CD14-positive monocyte (primary cell): ENCODE data around the gene DMGDH. TPM values are rescaled to one million over a fixed set of nuclear protein-coding genes. Genes with fewer than 3 reads are reported as not detected.

Source experiments
- DNase-seq, 3 donors: peaks; one replicate each; pipeline ENCODE4 v3.0.0-alpha.2; 2011 to 2022
- H2AFZ ChIP-seq: 2 replicates; pipeline ENCODE4 v1.6.0; 2012; ENCODE audit warnings: mild to moderate bottlenecking, low read depth, low read length, inconsistent platforms; ENCODE audit not compliant: insufficient read depth, poor library complexity, severe bottlenecking
- H3K27ac ChIP-seq, 2 donors: 1 replicate in 1 of 2; 2 replicates in 1 of 2; pipeline ENCODE4 v1.5.1; 2012 to 2013; ENCODE audit warnings: low read length in 2 of 2, control low read depth in 1 of 2, inconsistent platforms in 1 of 2, low read depth in 1 of 2, mild to moderate bottlenecking in 1 of 2
- H3K27me3 ChIP-seq, 2 donors: one replicate each; pipeline versions ENCODE4 v1.6.0 to v1.6.1; 2011 to 2013; ENCODE audit warnings: low read length in 2 of 2; ENCODE audit not compliant: control insufficient read depth in 2 of 2, insufficient read depth in 2 of 2
- H3K36me3 ChIP-seq, 2 donors: replicated peaks in 1 of 2; 1 replicate in 1 of 2; 2 replicates in 1 of 2; pipeline versions ENCODE4 v1.5.1 to v1.6.1; 2012 to 2013; ENCODE audit warnings: low read length in 2 of 2, control low read depth in 1 of 2, inconsistent platforms in 1 of 2, mild to moderate bottlenecking in 1 of 2; ENCODE audit not compliant: insufficient read depth in 2 of 2, control insufficient read depth in 1 of 2
- H3K4me1 ChIP-seq, 2 donors: 1 replicate in 1 of 2; 2 replicates in 1 of 2; pipeline versions ENCODE4 v1.5.1 to v1.6.1; 2012 to 2013; ENCODE audit warnings: low read length in 2 of 2, control low read depth in 1 of 2, inconsistent platforms in 1 of 2, mild to moderate bottlenecking in 1 of 2, moderate library complexity in 1 of 2; ENCODE audit not compliant: insufficient read depth in 2 of 2, control insufficient read depth in 1 of 2
- H3K4me2 ChIP-seq: replicated peaks from 2 replicates; pipeline ENCODE3; 2012; ENCODE audit warnings: low read length, moderate library complexity, mild to moderate bottlenecking; ENCODE audit not compliant: poor library complexity, severe bottlenecking; ENCODE audit errors: extremely low read depth
- H3K4me3 ChIP-seq, 3 experiments: fragments of 200-600 bp in 1 of 3; sonication (generic) in 1 of 3; replicated peaks in 1 of 3; 1 replicate in 2 of 3; 2 replicates in 1 of 3; pipeline ENCODE4 v1.5.1; 2011 to 2013; ENCODE audit warnings: low read length in 3 of 3, mild to moderate bottlenecking in 3 of 3, control low read depth in 2 of 3, low read depth in 2 of 3, inconsistent platforms in 1 of 3, moderate library complexity in 1 of 3
- H3K79me2 ChIP-seq: 2 replicates; pipeline ENCODE4 v1.6.0; 2012; ENCODE audit warnings: mild to moderate bottlenecking, control low read depth, inconsistent platforms, low read length, moderate library complexity; ENCODE audit not compliant: insufficient read depth
- H3K9ac ChIP-seq: 2 replicates; pipeline ENCODE4 v1.6.0; 2017; ENCODE audit warnings: low read length, mild to moderate bottlenecking; ENCODE audit not compliant: insufficient read depth, poor library complexity, severe bottlenecking
- H3K9me3 ChIP-seq, 2 donors: replicated peaks in 1 of 2; 1 replicate in 1 of 2; 2 replicates in 1 of 2; pipeline versions ENCODE4 v1.5.1 to v1.6.1; 2012 to 2013; ENCODE audit warnings: low read length in 2 of 2, control low read depth in 1 of 2; ENCODE audit not compliant: control insufficient read depth in 1 of 2, insufficient read depth in 1 of 2
- H4K20me1 ChIP-seq: 2 replicates; pipeline ENCODE4 v1.6.0; 2012; ENCODE audit warnings: mild to moderate bottlenecking, low read length, control low read depth, moderate library complexity; ENCODE audit not compliant: insufficient read depth
- H3K27ac Mint-ChIP-seq, 7 donors: one replicate each; pipeline ENCODE4 v1.8.0; 2020; ENCODE audit warnings: mild to moderate bottlenecking in 7 of 7, mixed read lengths in 7 of 7, moderate library complexity in 6 of 7, inconsistent platforms in 2 of 7
- H3K27me3 Mint-ChIP-seq, 3 donors: one replicate each; pipeline ENCODE4 v1.8.0; 2021 to 2022; ENCODE audit warnings: low read depth in 3 of 3, mild to moderate bottlenecking in 3 of 3, mixed read lengths in 3 of 3, moderate library complexity in 3 of 3, inconsistent platforms in 1 of 3
- H3K36me3 Mint-ChIP-seq, 2 donors: one replicate each; pipeline ENCODE4 v1.8.0; 2020; ENCODE audit warnings: mixed read lengths in 2 of 2, inconsistent platforms in 1 of 2, mild to moderate bottlenecking in 1 of 2
- H3K4me1 Mint-ChIP-seq: one replicate; pipeline ENCODE4 v1.8.0; 2020; ENCODE audit warnings: mild to moderate bottlenecking, mixed read lengths
- H3K4me3 Mint-ChIP-seq, 2 donors: one replicate each; pipeline ENCODE4 v1.8.0; 2020; ENCODE audit warnings: mild to moderate bottlenecking in 2 of 2, mixed read lengths in 2 of 2, moderate library complexity in 1 of 2
- H3K9me3 Mint-ChIP-seq, 7 donors: one replicate each; pipeline ENCODE4 v1.8.0; 2020 to 2022; ENCODE audit warnings: mixed read lengths in 7 of 7, mild to moderate bottlenecking in 6 of 7, moderate library complexity in 6 of 7, inconsistent platforms in 2 of 7
- WGBS: methylation state at CpG from one replicate; pipeline ENCODE4 v1.1.5; 2013; ENCODE audit warnings: missing lambda C conversion rate; ENCODE audit not compliant: insufficient coverage; 5-methylcytosine and 5-hydroxymethylcytosine counted together
- intact Hi-C, 2 donors: fragments of 100-400 bp; cut with micrococcal nuclease; formaldehyde crosslinking; loops; one replicate each; pipeline versions ENCODE4 v1.15.0 to v1.15.1; 2023
- polyA plus RNA-seq, 3 donors: library from polyadenylated mRNA; depleted of rRNA in 1 of 3; unstranded in 2 of 3; stranded (reverse) in 1 of 3; fragments of 300-500 nt in 2 of 3; fragments of >200 nt in 1 of 3; fragmentation: Illumina TruSeq in 2 of 3; gene quantifications; 1 replicate in 2 of 3; 2 replicates in 1 of 3; pipeline ENCODE4 v1.2.3, GENCODE V29; 2012 to 2021
- TF ChIP-seq, protein P1 (sequence below): fragments of 200-600 bp; IDR thresholded peaks from one replicate; pipeline ENCODE4 v1.8.0; 2022; ENCODE audit warnings: antibody characterized with exemption, mild to moderate bottlenecking

DMGDH gene
- polyA plus RNA-seq, 3 donors, result not detected

- Mint-ChIP-seq H3K4me1 (no peaks in the 10 kb centered on the region), H3K9me3 (peaks cover 0 to 6% (median 0%) of the 10 kb centered on the region in 7 donors), H3K27me3 (peaks cover 6 to 7% (median 6%) of the 10 kb centered on the region in 3 donors), H3K36me3 (no peaks in the 10 kb centered on the region), H3K4me3 (no peak overlapping the region), H3K27ac (no peak overlapping the region)
- no peaks in the 10 kb centered on the region for H3K4me1 ChIP-seq
- intact Hi-C loops, result no loop called here
- no peak overlapping the region for H3K27ac ChIP-seq
- no peak overlapping the region for H3K4me2 ChIP-seq
- no peaks in the 10 kb centered on the region for H3K36me3 ChIP-seq
- no peak overlapping the region for H3K4me3 ChIP-seq
- TF ChIP-seq, protein P1, sequence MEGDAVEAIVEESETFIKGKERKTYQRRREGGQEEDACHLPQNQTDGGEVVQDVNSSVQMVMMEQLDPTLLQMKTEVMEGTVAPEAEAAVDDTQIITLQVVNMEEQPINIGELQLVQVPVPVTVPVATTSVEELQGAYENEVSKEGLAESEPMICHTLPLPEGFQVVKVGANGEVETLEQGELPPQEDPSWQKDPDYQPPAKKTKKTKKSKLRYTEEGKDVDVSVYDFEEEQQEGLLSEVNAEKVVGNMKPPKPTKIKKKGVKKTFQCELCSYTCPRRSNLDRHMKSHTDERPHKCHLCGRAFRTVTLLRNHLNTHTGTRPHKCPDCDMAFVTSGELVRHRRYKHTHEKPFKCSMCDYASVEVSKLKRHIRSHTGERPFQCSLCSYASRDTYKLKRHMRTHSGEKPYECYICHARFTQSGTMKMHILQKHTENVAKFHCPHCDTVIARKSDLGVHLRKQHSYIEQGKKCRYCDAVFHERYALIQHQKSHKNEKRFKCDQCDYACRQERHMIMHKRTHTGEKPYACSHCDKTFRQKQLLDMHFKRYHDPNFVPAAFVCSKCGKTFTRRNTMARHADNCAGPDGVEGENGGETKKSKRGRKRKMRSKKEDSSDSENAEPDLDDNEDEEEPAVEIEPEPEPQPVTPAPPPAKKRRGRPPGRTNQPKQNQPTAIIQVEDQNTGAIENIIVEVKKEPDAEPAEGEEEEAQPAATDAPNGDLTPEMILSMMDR, result no peak
- no peaks in the 10 kb centered on the region for H3K79me2 ChIP-seq
- H4K20me1 ChIP-seq, result no peaks in the 10 kb centered on the region
- no CpG with 5 or more reads among the region's 2 CpGs for WGBS
- no peak overlapping the region for H3K9ac ChIP-seq
- H3K9me3 ChIP-seq, result no peaks in the 10 kb centered on the region
- no peaks in the 10 kb centered on the region for H3K27me3 ChIP-seq
- no peak for DNase-seq
- no peak overlapping the region for H2AFZ ChIP-seq
These were observed 72.4 kb downstream of the DMGDH start for GRCh38 chr5:78997090-78997489.

- H3K36me3 ChIP-seq, result no peaks in the 10 kb centered on the region
- H3K9ac ChIP-seq, result no peak overlapping the region
- H2AFZ ChIP-seq, result no peak overlapping the region
- H3K79me2 ChIP-seq, result no peaks in the 10 kb centered on the region
- no peak for DNase-seq
- H3K4me2 ChIP-seq, result no peak overlapping the region
- H3K27me3 ChIP-seq, result no peaks in the 10 kb centered on the region
- no peak overlapping the region for H3K4me3 Mint-ChIP-seq
- intact Hi-C loops, result no loop called here
- no peaks in the 10 kb centered on the region for H3K9me3 ChIP-seq
- H3K36me3 Mint-ChIP-seq, result no peaks in the 10 kb centered on the region
- no peak overlapping the region for H3K4me3 ChIP-seq
- no peaks in the 10 kb centered on the region for H3K4me1 Mint-ChIP-seq
- TF ChIP-seq, protein P1, result no peak
- no peaks in the 10 kb centered on the region for H3K4me1 ChIP-seq
- H3K27ac ChIP-seq, result no peak overlapping the region
- 88% methylated on average over 2 of the region's 2 CpGs for WGBS
- H4K20me1 ChIP-seq, result no peaks in the 10 kb centered on the region
- peaks cover 1 to 8% (median 6%) of the 10 kb centered on the region in 3 donors for H3K27me3 Mint-ChIP-seq
- H3K27ac Mint-ChIP-seq, result no peak overlapping the region
- peaks cover 0 to 6% (median 0%) of the 10 kb centered on the region in 7 donors for H3K9me3 Mint-ChIP-seq
These were observed 73.9 kb downstream of the DMGDH start for GRCh38 chr5:78995521-78996007.
